ENCODE measurements around the gene DIP2A. TPM values are rescaled to one million over a fixed set of nuclear protein-coding genes. Genes with fewer than 3 reads are reported as not detected.

The DIP2A gene
- total and polyA plus RNA-seq, 2 experiments from 2014 or later: 19.8 to 24.6 TPM

DNA sequence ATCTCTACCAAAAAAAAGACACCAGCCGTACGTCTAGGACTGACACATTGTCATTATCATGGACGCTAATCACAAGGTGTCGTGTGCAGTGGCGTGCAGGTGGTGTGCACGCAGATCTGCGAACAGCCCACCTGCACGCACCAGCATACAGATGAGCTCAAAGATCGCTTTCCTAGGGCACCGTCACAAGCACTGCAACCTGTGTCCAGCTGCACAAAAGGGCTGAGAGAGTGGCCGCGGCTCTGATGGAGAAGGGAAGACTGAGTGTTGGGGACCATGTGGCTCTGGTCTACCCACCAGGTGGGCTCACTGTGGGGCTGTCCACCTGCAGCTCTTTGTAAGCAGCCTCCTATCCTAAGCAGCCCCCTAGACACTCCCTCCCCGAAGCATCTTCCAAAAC lies 95.3 kb downstream of the DIP2A start:
- Histone ChIP-seq H3K9me2 (replicated peaks; ENCODE audit: insufficient read depth) (no peaks in the 10 kb centered on the region), H3K4me3 (no peak overlapping the region), H3K27ac (no peak overlapping the region), H4K20me1 (ENCODE audit: insufficient read depth, poor library complexity, severe bottlenecking) (no peaks in the 10 kb centered on the region), H3K4me2 (no peak overlapping the region), H3K79me2 (no peaks in the 10 kb centered on the region), H2AFZ (no peak overlapping the region), H3K27me3 (no peaks in the 10 kb centered on the region), H3K9me3 (ENCODE audit: low read depth) (no peaks in the 10 kb centered on the region), H3K36me3 (replicated peaks; ENCODE audit: insufficient read depth, low read depth) (no peaks in the 10 kb centered on the region), H3K4me1 (ENCODE audit: insufficient read depth) (no peaks in the 10 kb centered on the region)
- 97% methylated on average over 13 of the region's 13 CpGs for WGBS (ENCODE audit: low lambda C conversion rate, missing lambda C conversion rate)
- TF ChIP-seq EZH2 (IDR thresholded peaks at IDR 0.05; ENCODE audit: borderline replicate concordance): no peak
- TF ChIP-seq EZH2phosphoT487 (IDR thresholded peaks at IDR 0.05; ENCODE audit: low read depth, severe bottlenecking, unreplicated experiment): no peak
- TF ChIP-seq CTCF (IDR thresholded peaks at IDR 0.05; ENCODE audit: poor library complexity): no peak
- no peak for DNase-seq (ENCODE audit: low spot score)

GRCh38 chr21:46554431-46555224 lies 95.9 kb downstream of the DIP2A start:
- no peak for DNase-seq (ENCODE audit: low spot score)

DNA sequence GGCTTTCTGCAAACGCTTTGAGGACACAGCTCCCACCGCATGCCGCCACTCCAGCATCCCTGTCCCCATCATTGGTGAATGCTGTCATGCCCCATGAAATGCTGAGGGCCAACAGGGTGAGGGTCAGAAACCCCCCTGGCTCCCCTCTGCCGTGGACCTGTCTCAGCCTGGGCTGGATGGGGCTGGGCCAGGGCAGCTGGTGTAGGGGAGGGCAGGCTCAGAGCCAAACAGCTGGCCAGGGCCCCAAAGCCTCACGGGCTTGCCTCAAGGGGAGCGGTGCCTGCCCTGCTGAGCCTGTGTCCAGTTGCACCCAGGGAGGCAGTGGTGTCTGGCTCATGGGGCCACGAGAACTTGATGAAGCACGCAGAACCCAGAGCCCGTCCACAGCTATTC lies 96.5 kb downstream of the DIP2A start:
- H3K9me3 ChIP-seq (ENCODE audit: low read depth): no peaks in the 10 kb centered on the region
- no peak overlapping the region for H3K4me2 ChIP-seq
- no peaks in the 10 kb centered on the region for H3K79me2 ChIP-seq
- 97% methylated on average over 9 of the region's 9 CpGs for WGBS (ENCODE audit: low lambda C conversion rate, missing lambda C conversion rate)
- H3K27me3 ChIP-seq: no peaks in the 10 kb centered on the region
- no peak overlapping the region for H2AFZ ChIP-seq
- no peak overlapping the region for H3K4me3 ChIP-seq
- H3K36me3 ChIP-seq (replicated peaks; ENCODE audit: insufficient read depth, low read depth): no peaks in the 10 kb centered on the region
- no peaks in the 10 kb centered on the region for H3K9me2 ChIP-seq (replicated peaks; ENCODE audit: insufficient read depth)
- no peaks in the 10 kb centered on the region for H4K20me1 ChIP-seq (ENCODE audit: insufficient read depth, poor library complexity, severe bottlenecking)
- H3K27ac ChIP-seq: no peak overlapping the region
- no peak for DNase-seq (ENCODE audit: low spot score)
- no peaks in the 10 kb centered on the region for H3K4me1 ChIP-seq (ENCODE audit: insufficient read depth)
- TF ChIP-seq CTCF (IDR thresholded peaks at IDR 0.05; ENCODE audit: poor library complexity): no peak
- no peak for TF ChIP-seq EZH2phosphoT487 (IDR thresholded peaks at IDR 0.05; ENCODE audit: low read depth, severe bottlenecking, unreplicated experiment)
- TF ChIP-seq EZH2 (IDR thresholded peaks at IDR 0.05; ENCODE audit: borderline replicate concordance): no peak

More at GRCh38 chr21:46554431-46555224, 95.9 kb downstream of the DIP2A start:
- 95% methylated on average over 20 of the region's 30 CpGs for WGBS (ENCODE audit: low lambda C conversion rate, missing lambda C conversion rate)
- no peaks in the 10 kb centered on the region for H3K9me3 ChIP-seq (ENCODE audit: low read depth)
- H3K27ac ChIP-seq: no peak overlapping the region
- no peaks in the 10 kb centered on the region for H3K27me3 ChIP-seq
- H3K4me2 ChIP-seq: no peak overlapping the region
- no peaks in the 10 kb centered on the region for H3K9me2 ChIP-seq (replicated peaks; ENCODE audit: insufficient read depth)
- no peaks in the 10 kb centered on the region for H4K20me1 ChIP-seq (ENCODE audit: insufficient read depth, poor library complexity, severe bottlenecking)
- H3K79me2 ChIP-seq: no peaks in the 10 kb centered on the region
- H3K36me3 ChIP-seq (replicated peaks; ENCODE audit: insufficient read depth, low read depth): no peaks in the 10 kb centered on the region
- H3K4me1 ChIP-seq (ENCODE audit: insufficient read depth): no peaks in the 10 kb centered on the region
- H3K4me3 ChIP-seq: no peak overlapping the region
- no peak overlapping the region for H2AFZ ChIP-seq
- TF ChIP-seq CTCF (IDR thresholded peaks at IDR 0.05; ENCODE audit: poor library complexity) (no peak), EZH2 (IDR thresholded peaks at IDR 0.05; ENCODE audit: borderline replicate concordance) (no peak), EZH2phosphoT487 (IDR thresholded peaks at IDR 0.05; ENCODE audit: low read depth, severe bottlenecking, unreplicated experiment) (no peak)

Data from hepatocyte (in vitro differentiated cells).